ENCODE data around the gene FLNB.
"Not testable (repeated sequence)": the region's sequence is repeated elsewhere in the genome, so short reads cannot be mapped to it uniquely, and the experiment has no call there.

The FLNB gene

GRCh38 chr3:57980416-57980815, 27.8 kb upstream of the FLNB start:
- no peak for DNase-seq (ENCODE audit: low read depth)

GRCh38 chr3:57981483-57982087, 26.6 kb upstream of the FLNB start:
- no peak for DNase-seq (ENCODE audit: low read depth)

DNA sequence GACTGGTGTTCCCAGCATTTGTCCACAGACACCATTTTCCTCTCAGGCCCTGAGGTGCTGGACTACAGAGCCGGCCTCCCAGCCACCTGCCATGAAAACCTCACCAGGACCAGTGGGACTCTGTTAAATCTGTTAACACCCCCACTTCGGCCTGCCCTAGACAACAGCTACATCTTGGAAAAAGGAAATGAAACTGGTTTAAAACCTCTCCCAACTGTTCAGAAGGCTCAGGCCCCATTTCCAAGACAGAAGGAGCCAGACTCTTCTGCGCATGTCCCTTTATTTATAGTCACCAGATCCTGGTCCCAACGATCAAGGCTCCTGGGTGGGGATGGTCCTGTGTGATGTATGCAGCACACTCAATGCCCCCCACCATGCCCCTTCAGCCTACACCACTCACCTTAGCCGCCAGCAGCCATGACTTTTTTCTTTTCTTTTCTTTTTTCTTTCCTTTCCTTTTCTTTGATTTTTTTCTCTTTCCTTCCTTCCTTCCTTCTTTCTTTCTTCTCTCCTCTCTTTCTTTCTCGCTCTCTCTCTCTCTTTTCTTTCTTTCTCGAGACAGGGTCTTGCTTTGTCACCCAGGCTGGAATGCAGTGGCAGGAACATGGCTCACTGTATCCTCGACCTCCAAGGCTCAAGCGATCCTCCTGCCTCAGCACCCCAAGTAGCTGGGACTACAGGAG, 25.5 kb upstream of the FLNB start:
- DNase-seq (ENCODE audit: low read depth), result no peak

- peak; percentile 16 for DNase-seq (ENCODE audit: low read depth)
Measured at GRCh38 chr3:57983734-57984518, 24.3 kb upstream of the FLNB start.

DNA sequence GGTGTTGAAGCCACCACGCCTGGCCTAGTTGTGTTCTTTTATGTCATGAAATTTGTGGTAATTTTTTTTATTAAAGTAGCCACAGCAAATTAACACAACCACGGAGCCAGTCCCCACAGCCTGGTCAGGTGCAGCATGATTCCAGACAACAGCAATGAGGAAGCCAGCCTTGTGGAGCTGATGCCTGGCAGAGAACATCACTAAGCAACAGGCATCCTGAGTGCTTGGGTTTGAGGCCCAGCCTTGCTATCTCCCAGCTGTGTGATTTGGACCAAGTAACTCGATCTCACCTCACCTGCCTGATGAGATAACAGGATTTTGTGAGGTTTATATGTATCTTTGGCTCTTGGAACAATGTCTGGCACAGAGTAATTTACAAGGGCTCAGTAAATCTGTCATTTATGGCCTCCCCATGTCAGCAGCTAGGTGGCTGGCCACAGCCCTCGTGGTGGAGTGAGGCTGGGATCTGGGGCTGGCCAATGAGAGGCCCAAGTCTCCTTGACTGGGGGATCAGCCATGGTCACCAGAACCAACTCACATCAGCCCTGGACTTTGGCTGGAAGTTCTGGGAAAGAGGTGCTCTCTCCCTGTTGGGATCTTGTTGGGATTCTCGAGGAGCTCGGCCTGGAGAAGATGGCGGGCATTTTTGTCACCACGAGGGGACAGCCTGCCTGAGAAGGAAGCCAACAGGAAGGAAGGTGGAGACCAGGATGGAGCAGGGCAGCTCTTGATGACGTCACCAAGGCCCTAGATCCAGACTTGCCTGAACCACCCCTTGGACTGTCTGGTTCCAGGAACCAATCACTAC, 22.8 kb upstream of the FLNB start:
- no peak for DNase-seq (ENCODE audit: low read depth)

GRCh38 chr3:57985984-57986246, 22.3 kb upstream of the FLNB start:
- DNase-seq (ENCODE audit: low read depth), result no peak

- no peak for DNase-seq (ENCODE audit: low read depth)
Measured at GRCh38 chr3:57986261-57986660, 22.0 kb upstream of the FLNB start.

DNA sequence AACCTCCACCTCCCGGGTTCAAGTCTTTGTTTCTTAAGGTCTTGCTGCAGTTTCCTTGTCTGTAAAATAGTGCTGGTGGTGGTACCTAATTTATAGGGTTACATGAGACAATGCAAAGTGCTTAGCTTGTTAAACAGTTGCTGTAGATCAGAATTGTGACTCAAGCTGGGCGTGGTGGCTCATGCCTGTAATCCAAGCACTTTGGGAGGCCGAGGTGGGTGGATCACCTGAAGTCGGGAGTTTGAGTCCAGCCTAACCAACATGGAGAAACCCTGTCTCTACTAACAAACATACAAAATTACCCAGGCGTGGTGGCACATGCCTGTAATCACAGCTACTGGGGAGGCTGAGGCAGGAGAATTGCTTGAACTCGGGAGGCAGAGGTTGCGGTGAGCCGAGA, 19.0 kb upstream of the FLNB start:
- not testable (repeated sequence) for DNase-seq (ENCODE audit: low read depth)

- DNase-seq (ENCODE audit: low read depth), result no peak
Measured at GRCh38 chr3:57989646-57990045, 18.6 kb upstream of the FLNB start.

DNA sequence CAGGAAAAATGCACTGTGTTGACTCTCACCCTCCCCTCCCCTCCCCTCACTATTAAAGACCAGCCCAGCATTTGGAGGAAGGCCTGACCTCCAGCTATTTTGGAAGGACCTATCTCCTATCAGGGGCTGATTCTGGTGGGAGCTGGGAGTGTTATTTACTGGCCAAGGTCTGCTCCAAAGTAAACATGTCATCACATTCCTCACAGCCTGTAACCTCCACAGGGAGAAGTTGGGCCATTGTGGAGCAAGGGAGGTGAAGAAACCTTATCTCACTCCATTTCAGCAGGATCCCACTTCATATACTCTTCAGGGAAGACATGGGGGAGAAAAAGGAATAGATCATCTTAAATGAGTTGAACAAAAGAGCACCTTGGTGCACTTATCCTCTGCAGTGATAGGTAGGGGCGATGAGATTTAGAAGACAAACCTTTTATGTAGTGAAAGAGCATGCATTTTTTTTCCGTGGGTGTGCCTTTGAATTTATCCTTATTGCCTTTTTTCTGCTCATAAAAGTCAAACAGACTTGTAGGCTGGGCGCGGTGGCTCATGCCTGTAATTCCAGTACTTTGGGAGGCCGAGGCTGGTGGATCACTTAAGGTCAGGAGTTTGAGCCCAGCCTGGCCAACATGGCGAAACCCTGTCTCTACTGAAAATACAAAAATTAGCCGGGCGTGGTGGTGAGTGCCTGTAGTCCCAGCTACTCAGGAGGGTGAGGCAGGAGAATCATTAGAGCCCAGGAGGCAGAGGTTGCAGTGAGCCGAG, 15.6 kb upstream of the FLNB start:
- DNase-seq (ENCODE audit: low read depth), result no peak

DNA sequence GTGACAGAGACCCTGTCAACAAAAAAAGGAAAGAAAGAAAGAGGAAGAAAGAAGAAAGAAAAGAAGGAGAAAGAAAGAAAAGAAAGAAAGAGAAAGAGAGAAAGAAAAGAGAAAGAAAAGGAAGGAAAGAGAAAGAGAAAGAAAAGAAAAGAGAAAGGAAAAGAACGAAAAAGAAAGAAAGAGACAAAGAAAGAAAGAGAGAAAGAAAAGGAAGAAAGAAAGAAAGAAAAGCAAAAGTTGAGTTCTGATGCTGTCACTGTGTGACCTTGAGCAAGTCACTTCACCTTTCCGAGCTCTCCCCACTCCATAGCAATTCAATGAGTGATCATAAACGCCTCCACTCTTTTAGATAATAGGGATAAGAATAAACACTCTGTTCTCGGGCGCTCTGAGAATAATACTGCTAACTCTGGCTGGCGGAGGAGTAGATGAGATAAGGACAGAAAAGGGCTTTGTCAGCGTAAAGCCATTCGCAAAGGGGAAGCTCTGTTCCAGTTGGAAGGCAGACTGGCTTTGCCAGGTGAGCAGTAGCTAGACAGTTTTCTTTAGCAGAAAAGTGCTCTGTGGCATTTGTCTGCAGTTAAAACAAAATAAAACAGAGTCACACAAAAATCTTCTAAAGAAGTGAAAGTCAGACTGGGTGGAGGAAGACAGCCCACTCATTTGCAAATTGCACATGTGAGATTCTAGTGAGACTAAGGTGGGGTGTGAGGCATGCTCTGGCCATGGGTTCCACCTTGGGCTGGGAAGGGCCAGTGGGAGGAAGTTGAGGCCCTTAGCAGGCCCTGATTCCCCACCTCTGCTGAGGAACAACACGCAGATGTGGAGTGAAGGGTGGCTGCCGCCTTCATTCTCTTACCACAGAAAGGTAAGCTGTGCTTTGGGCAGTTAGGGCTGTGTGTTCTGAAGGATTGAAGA, 9.6 kb upstream of the FLNB start:
- DNase-seq (ENCODE audit: low read depth), result no peak

- no peak for DNase-seq (ENCODE audit: low read depth)
Measured at GRCh38 chr3:57999417-58000115, 8.7 kb upstream of the FLNB start.

- no peak for DNase-seq (ENCODE audit: low read depth)
Measured at GRCh38 chr3:58000306-58001085, 7.7 kb upstream of the FLNB start.

- DNase-seq (ENCODE audit: low read depth), result no peak
Measured at GRCh38 chr3:58001086-58001467, 7.1 kb upstream of the FLNB start.

DNA sequence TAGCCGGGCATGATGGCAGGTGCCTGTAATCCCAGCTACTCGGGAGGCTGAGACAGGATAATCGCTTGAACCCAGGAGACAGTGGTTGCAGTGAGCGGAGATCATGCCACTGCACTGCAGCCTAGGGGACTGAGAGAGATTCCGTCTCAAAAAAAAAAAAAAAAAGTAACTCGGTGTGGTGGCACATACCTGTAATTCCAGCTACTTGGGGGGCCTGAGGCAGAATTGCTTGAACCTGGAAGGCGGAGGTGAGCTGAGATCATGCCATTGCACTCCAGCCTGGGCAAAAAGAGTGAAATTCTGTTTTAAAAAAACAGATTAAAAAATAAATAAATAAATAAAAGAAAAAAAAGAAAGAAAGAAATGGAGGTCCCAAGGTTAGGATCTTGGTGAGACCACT, 6.2 kb upstream of the FLNB start:
- no peak for DNase-seq (ENCODE audit: low read depth)

- DNase-seq (ENCODE audit: low read depth), result no peak
Measured at GRCh38 chr3:58003093-58003492, 5.1 kb upstream of the FLNB start.

DNA sequence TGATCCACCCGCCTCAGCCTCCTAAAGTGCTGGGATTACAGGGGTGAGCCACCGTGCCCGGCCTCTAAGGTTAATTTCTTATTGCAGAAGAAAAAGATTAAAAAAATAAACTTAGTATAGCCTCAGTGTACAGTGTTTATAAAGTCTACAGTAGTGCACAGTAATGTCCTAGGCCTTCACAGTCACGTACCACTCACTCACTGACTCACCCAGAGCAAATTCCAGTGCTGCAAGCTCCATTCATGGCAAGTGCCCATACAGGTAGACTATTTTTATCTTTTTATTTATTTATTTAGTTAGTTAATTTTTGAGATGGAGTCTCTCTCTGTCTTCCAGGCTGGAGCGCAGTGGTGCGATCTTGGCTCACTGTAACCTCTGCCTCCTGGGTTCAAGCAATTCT, 3.2 kb upstream of the FLNB start:
- DNase-seq (ENCODE audit: low read depth), result no peak

DNA sequence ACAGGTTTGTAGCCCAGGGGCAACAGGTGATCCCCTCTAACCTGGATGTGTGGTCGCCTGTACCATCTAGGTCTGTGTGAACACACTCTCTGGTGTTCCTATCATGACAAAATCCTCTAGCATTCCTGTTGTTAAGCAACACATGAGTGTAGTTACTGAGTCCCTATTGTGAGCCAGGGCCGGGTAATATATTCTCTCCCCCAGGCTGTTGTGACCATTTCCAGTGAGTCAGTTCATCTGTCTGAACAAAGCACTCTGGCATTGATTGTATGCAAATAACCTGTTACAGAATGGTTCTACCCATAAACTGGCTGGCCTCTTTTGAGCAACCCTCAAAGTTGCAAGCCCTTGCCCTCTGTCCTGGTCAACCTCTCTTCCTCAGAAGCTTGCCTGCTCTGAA, 2.6 kb upstream of the FLNB start:
- no peak for DNase-seq (ENCODE audit: low read depth)

DNA sequence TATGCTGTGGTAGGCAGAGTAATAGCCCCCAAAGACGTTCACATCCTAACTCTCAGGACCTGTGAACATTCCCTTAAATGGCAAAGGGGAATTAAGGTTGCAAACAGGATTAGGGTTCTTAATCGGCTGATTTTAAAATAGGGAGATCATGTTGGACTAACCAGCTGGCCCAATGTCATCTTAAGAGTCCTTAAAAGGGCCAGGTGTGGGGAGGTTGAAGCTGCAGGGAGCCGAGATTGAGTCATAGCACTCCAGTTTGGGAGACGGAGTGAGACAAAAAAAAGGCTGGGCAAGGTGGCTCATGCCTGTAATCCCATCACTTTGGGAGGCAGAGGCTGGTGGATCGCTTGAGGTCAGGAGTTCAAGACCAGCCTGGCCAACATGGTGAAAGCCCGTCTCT, 1.6 kb upstream of the FLNB start:
- no peak for DNase-seq (ENCODE audit: low read depth)

All from stimulated activated CD8-positive, alpha-beta memory T cell treated with anti-CD3 and anti-CD28 coated beads, Interleukin-4, amount 100 ng/mL, for 24 hours (primary cell).